HG03135 (cell line): ENCODE measurements around the gene LY6G5B.
A peak's percentile ranks its signal among the peaks of the same experiment; 100 is the strongest.

Experiments
- ATAC-seq: cut with Tn5 transposase; IDR thresholded peaks from one replicate; pipeline ENCODE4 v1.9.1; 2021; ENCODE audit warnings: mild to moderate bottlenecking, moderate library complexity; ENCODE audit not compliant: unreplicated experiment

LY6G5B gene, protein sequence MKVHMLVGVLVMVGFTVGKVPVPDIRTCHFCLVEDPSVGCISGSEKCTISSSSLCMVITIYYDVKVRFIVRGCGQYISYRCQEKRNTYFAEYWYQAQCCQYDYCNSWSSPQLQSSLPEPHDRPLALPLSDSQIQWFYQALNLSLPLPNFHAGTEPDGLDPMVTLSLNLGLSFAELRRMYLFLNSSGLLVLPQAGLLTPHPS

DNA sequence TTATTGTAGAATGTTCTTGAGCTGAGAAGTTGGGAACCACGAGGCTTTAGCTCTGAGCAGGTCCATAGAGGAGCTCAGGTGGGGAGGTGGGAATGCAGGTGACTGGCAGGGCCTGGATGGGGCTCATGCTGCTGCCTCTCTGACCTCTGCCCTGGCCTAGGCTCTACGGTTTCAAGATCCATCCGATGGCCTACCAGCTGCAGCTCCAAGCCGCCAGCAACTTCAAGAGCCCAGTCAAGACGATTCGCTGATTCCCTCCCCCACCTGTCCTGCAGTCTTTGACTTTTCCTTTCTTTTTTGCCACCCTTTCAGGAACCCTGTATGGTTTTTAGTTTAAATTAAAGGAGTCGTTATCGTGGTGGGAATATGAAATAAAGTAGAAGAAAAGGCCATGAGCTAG, at the start of gene LY6G5B:
Gene LY6G5B, plus strand, starts transcription at position 301 of the 400 bp plus-strand sequence. CDS start 975 bp downstream, outside the sequence.
- ATAC-seq = no peak

DNA sequence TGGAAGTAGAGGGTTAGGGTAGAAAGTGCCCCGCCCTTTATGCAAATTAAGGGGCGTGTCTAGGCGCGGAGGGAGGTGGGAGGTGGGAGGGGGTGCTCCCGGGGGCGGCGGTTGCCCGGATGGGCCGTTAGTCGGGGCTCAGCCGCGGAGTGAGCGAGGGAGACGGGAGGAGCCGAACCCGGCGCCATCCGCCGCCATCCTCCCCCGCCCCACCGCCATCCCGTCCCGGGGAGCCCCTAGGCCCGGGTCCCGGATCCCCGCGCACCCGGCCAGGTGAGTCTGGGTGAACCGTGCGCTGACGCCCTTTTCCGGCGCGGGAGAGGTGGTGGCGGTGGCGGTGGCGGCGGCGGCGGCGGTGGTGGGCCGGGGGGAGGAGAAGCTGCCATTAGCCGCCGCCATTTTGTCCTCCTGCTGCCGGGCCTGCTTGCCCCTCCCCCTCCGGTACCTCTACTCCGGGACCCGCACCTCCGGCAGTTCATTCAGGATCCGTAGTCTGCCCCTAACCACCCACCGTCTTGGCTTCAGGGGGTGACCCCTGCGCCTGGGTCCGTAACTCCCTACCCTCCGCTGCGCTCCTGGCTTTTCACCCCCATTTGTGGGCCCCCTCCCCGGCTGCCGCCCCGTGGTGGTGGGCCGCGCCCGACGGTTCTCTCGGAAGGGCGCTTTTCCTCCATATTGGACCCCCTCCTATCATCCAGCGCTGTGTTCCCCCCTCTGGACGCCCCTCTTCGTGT, 49.0 kb upstream of the LY6G5B start, which contains the start of gene PRRC2A:
Gene PRRC2A, plus strand, starts transcription at position 130 of the 734 bp plus-strand sequence. CDS start 2,075 bp downstream, outside the sequence.
- peak; percentile 24 for ATAC-seq

DNA sequence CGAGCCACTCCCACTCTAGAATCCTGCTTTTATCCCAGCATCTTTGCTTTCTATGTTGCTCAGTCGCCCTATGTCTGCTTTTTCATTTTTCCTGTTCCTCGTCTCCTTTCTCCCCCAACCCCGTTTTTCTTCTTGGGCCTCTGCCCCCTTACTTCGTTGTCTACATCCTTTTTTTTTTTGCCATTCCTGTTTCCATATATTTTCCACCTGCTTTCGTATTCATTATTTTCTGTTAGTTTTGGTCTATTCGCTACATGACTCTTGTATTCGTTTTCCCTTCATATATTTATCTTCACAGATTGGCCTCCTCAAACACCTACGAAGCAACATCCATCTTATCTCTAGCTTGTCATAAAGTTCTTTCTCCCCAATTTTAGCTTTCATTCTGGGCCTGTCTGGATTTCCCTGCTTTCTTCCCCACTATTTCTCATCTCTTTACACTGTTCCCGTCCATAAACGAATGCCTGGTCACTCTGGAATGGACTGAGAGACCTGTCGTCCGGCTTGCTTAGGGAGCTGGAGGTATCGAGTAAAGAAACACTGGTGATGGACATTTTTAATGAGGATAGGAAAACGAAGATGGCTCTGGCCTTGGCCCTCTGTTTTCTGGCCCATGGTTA, 48.3 kb upstream of the LY6G5B start:
- ATAC-seq = no peak

DNA sequence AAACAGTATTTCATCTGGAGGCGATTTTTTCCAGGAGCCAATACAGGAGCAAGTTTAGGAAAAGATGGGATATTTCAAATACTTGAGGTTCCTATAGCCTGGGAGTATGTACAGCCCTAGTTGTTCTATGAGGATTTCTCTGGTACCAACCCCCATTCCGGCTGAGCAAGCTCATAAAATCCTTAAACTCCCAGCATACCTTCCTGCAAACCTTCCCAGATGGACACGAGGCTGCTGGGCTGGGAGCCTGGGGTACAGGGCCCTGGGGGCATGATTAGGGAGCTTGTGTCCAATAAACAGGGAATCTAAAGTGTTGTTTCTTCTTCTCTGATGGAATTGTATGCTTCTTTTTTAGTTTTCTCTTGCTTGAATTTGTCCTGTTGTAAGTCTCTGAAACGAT, 47.8 kb upstream of the LY6G5B start:
- ATAC-seq = no peak

DNA sequence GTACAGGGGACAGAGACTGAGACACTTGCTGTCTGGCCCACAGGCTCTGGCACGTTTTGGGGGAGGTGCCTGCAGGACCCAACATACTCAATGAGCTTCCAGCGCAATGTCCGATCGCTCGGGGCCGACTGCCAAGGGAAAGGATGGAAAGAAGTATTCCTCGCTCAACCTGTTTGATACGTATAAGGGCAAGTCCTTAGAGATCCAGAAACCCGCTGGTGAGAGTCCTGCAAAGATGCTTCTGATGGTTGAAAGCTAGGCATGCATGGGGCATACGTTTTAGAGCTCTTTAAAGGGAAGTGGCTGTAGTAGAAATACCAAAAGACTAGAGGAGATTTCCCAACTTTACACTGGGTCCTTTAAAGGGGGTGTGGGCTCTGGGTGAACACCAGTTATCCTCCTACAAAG, 47.1 kb upstream of the LY6G5B start:
- ATAC-seq = no peak

DNA sequence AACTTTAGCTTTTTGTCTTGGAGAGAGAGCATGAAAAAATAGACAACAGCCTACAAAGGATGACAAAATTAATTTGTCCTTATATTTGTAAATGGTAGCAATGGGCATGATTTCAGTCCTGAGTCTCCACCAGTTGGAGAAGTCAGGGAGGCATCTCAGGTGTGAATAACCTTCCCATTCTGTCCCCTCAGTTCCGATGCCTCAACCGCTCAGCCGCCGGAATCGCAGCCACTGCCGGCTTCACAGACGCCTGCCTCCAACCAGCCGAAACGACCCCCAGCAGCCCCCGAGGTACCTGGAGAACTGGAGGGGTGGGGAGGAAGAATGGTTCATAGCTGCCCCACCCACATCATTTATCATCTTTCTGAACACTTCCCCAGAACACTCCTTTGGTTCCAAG, 45.7 kb upstream of the LY6G5B start:
- no peak for ATAC-seq

DNA sequence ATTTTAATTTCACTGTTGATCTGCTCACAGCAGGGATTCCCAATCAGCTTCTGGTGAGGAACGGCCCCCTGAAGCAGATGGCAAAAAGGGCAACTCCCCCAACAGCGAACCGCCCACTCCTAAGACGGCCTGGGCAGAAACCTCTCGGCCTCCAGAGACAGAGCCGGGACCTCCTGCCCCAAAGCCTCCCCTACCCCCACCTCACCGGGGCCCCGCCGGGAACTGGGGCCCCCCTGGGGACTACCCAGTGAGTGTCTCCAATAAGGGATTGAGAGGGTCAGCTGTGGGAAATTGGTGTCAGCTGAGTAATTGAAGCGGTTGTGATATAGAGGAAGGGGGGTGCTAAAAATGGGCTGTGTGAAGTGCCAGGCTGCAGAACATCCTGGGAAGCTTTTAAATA, 42.8 kb upstream of the LY6G5B start:
- ATAC-seq = no peak

DNA sequence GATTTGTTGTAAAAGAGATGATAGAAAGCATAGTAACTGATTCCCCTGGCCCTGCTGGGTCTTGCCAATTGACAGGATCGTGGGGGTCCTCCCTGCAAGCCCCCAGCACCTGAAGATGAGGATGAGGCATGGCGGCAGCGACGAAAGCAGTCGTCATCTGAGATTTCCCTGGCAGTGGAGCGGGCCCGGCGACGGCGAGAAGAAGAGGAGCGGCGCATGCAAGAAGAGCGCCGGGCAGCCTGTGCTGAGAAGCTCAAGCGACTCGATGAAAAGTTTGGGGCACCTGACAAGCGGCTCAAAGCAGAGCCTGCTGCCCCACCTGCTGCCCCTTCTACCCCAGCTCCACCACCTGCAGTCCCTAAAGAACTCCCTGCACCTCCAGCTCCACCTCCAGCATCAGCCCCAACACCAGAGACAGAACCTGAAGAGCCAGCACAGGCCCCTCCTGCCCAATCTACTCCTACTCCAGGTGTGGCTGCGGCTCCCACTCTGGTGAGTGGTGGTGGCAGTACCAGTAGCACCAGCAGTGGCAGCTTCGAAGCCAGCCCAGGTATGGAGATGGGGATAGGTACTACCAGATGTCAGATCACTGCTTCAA, 42.0 kb upstream of the LY6G5B start:
- no peak for ATAC-seq

DNA sequence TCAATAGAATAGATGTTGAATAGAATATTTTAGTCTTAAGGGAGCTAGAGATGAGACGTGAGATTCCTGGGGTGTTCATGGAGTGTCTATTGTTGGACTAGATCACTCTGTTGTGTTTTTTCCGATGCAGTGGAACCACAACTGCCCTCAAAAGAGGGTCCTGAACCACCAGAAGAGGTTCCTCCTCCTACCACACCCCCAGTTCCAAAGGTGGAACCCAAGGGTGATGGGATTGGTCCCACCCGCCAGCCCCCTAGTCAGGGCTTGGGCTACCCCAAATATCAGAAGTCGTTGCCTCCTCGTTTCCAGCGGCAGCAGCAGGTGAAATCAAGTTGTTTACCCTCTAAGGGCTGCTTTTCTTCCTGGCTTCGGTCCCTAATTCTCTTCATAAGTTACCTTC, 40.8 kb upstream of the LY6G5B start:
- no peak for ATAC-seq

DNA sequence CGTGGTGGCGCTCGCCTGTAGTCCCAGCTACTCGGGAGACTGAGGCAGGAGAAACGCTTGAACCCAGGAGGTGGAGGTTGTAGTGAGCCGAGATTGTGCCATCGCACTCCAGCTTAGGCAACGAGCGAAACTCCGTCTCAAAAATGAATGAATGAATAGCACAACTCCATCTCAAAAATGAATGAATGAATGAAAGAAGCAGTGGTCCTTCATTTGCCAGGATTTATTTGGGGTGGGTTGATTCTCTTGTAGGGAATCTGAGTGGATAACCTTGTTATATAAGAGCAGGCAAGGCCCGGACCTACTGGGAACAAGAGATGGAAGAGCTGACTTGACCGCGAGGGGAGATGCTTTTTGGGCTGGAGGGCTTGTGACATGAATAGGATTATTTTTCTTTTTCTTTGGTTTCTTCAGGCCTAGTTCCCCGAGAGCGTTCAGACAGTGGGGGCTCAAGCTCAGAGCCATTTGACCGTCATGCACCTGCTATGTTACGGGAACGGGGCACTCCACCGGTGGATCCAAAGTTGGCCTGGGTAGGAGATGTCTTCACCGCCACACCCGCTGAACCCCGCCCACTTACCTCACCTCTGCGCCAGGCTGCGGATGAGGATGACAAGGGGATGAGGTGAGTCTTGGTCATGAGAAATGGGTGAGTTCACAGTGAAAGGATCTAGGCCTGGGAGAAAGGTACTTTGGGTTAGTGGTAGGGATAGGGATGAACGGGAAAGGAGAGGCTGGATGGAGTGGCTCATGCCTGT, 39.4 kb upstream of the LY6G5B start:
- ATAC-seq = no peak

DNA sequence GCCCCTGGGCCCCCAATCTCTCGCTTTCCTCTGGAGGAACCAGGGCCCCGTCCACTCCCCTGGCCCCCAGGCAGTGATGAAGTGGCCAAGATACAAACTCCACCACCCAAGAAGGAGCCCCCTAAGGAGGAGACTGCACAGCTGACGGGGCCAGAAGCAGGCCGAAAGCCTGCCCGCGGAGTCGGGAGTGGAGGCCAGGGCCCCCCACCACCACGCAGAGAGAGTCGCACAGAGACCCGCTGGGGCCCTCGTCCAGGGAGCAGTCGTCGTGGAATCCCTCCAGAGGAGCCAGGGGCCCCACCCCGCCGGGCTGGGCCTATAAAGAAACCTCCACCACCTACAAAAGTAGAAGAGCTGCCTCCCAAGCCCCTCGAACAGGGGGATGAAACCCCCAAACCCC, 38.6 kb upstream of the LY6G5B start:
- ATAC-seq = no peak

DNA sequence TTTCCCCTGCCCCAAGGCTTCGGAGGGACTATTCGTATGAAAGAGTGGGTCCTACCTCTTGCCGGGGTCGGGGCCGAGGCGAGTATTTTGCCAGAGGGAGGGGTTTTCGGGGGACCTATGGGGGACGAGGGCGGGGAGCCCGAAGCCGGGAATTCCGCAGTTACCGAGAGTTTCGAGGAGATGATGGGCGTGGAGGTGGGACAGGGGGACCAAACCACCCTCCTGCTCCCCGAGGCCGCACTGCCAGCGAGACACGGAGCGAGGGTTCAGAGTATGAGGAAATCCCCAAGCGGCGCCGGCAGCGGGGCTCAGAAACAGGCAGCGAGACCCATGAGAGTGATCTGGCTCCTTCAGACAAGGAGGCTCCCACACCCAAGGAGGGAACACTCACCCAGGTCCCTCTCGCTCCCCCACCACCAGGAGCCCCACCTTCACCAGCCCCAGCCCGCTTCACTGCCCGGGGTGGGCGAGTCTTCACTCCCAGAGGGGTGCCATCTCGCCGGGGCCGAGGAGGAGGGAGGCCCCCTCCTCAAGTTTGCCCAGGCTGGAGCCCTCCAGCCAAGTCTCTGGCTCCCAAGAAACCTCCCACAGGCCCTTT, 38.0 kb upstream of the LY6G5B start:
- ATAC-seq = no peak

DNA sequence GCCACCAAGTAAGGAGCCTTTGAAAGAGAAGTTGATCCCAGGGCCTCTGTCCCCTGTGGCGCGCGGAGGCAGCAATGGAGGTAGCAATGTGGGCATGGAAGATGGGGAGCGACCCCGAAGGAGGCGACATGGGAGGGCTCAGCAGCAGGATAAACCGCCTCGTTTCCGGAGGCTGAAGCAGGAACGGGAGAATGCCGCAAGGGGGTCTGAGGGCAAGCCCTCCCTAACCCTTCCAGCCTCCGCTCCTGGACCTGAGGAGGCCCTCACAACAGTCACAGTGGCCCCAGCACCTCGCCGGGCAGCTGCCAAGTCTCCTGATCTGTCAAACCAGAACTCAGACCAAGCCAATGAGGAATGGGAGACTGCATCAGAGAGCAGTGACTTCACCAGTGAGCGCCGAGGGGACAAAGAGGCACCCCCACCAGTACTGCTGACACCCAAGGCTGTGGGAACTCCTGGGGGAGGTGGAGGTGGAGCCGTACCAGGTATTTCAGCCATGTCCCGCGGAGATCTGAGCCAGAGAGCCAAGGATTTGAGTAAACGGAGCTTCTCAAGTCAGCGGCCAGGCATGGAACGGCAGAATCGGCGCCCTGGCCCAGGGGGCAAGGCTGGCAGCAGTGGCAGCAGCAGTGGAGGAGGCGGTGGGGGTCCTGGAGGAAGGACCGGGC, 37.4 kb upstream of the LY6G5B start:
- ATAC-seq = no peak

DNA sequence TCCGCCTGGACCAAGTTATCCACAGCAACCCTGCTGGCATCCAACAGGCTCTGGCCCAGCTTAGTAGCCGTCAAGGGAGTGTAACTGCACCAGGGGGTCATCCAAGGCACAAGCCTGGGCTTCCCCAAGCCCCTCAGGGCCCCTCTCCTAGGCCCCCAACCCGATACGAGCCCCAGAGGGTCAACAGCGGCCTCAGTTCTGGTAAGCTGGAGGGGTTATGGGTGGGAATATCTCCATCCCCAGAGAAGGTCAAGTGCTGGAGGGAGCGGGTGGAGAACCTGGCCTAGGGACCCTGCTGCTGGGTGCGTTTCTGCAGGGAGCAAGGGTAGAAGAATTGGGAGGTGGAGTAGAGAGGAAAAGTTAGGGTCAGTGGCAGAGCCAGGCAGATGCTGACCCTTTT, 36.3 kb upstream of the LY6G5B start:
- ATAC-seq = no peak

DNA sequence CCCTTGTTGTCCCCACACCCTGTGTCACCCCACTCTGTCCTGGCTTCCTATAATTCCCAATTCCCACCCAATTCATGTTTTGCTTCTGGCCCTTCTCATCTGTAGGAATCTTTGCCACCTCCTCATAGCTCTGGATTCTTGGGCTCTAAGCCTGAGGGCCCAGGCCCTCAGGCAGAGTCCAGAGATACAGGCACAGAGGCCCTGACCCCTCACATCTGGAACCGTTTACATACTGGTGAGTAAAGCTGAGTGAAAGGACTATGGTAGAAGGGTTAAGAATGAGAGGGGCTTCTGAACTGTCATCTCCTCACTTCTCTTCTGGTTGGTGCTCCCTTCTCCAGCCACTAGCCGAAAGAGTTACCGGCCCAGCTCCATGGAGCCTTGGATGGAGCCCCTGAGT, 35.6 kb upstream of the LY6G5B start:
- no peak for ATAC-seq

DNA sequence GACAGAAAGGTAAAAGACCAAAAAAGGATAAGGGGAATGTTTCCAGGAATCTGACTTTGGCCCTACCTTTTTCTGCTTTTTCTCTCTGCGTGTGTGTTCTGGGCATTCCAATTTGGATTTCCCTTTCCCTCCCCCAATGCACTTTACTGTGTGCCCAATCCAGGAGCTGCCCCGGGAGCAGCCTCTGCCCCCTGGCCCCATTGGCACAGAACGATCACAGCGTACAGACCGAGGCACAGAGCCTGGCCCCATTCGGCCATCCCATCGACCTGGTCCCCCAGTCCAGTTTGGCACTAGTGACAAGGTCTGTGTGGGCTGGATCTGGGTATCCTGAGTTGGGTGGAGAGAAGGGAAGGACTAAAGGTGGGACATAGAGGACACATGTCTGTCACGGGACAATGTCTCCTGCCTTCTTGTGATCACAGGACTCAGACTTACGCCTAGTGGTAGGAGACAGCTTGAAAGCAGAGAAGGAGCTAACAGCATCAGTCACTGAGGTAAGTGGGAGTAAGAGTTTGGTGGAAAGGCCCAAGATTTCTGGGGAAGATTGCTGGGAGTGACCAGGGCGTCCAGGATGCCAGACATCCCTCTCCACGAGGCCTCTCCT, 34.7 kb upstream of the LY6G5B start:
- no peak for ATAC-seq

DNA sequence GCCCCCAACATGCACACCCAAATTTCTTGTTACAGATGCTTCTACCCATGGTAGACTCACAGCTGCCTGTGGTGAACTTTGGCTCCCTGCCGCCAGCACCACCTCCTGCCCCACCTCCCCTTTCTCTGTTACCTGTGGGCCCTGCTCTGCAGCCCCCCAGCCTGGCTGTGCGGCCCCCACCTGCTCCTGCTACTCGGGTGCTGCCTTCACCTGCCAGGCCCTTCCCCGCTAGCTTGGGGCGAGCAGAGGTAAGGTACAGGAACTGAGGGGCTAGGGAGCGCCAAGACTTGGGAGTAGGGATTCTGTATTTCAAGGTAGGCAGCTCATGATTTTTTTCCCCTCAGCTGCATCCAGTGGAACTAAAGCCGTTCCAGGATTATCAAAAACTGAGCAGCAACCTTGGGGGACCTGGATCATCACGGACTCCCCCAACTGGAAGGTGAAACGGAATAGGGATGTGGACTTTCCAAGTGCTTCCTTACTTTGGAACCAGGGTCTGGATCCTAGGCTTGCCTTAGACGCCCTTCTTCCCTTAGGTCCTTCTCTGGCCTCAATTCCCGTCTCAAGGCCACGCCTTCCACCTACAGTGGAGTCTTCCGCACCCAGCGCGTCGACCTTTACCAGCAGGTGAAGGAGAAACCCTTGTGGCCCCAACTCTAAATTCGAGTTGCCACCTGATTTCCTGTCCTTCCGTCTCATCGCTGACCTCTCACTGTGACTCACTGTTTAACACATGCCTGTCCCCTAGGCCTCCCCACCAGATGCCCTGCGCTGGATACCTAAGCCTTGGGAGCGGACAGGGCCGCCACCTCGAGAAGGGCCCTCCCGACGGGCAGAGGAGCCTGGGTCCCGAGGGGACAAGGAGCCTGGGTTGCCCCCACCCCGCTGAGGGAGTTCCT, 32.8 kb upstream of the LY6G5B start:
- ATAC-seq = no peak

DNA sequence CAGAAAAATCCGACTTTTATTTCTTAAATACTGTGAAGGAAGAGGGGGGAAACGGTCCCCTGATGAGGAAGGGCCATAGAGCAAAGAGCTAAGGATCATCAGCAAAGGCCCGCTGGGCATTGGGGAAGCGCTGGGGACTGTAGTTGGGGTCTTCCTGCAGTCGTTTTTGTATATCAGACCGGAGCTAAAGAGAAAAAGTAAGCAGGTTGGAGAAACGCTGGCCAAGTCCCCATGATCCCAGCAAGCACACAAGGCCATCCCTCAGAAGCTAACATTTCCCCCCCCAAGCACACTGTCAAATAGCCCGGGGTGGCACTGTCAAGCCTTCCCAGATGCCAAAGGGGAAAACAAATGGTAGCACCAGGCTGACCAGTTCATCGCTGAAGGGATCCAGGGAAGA, 30.7 kb upstream of the LY6G5B start:
- no peak for ATAC-seq

DNA sequence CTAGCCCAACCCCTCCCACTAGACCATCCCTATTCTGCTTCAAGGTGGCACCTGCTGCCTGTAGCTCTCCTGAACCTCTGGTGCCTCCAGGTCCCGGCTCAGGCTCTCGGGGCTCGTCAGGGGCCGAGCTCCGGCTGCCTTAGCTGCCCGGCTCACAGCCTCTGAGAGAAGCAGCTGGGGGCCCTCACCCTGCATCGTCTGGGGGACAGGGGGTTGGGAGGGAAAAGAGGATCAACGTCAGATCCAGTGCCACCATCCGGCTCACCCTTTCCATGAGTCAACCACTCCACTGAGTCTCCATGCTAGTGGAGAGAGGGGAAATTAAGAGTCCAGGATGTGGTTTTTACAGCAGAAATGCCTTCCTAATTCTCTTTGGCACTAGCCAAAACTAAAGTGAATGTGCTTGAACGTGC, 30.3 kb upstream of the LY6G5B start:
- no peak for ATAC-seq
